K562 (cell line): ENCODE results near the gene NKIRAS2. TPM values are rescaled to one million over a fixed set of nuclear protein-coding genes. Genes with fewer than 3 reads are reported as not detected.

Experiments
- CBX1 ChIP-seq: sonication (generic); IDR thresholded peaks from 2 replicates; pipeline ENCODE4 v1.6.1; 2016; ENCODE audit warnings: antibody characterized with exemption, low read depth, mild to moderate bottlenecking
- CBX3 ChIP-seq, 2 experiments: IDR thresholded peaks; 1 replicate in 1 of 2; 2 replicates in 1 of 2; pipeline ENCODE4 v1.6.1; 2012; ENCODE audit warnings: inconsistent platforms in 2 of 2, low read length in 2 of 2, borderline replicate concordance in 1 of 2, control low read depth in 1 of 2
- DACH1 ChIP-seq: fragments of 450-650 bp; IDR thresholded peaks from 2 replicates; pipeline ENCODE4 v1.6.1; 2018; ENCODE audit not compliant: partially characterized antibody
- FOXJ3 ChIP-seq: sonication (generic); formaldehyde crosslinking; IDR thresholded peaks from 2 replicates; pipeline ENCODE4 v1.4.0; 2020; ENCODE audit warnings: mild to moderate bottlenecking, missing genetic modification reagents
- GATA2 ChIP-seq: sonication (generic); formaldehyde crosslinking; IDR thresholded peaks from 2 replicates; pipeline ENCODE4 v1.4.0; 2020; ENCODE audit warnings: mild to moderate bottlenecking, missing genetic modification reagents
- HDAC3 ChIP-seq: fragments of 450-650 bp; IDR thresholded peaks from 2 replicates; pipeline ENCODE4 v1.6.1; 2018; ENCODE audit warnings: borderline replicate concordance, mild to moderate bottlenecking, moderate library complexity; ENCODE audit not compliant: partially characterized antibody
- HLTF ChIP-seq: fragments of 450-650 bp; IDR thresholded peaks from 2 replicates; pipeline ENCODE4 v1.6.1; 2016
- HMG20B ChIP-seq: fragments of 250-450 bp; sonication (Bioruptor Pico); IDR thresholded peaks from 2 replicates; pipeline ENCODE4 v1.5.0; 2021; ENCODE audit warnings: mild to moderate bottlenecking
- NBN ChIP-seq: fragments of 450-650 bp; IDR thresholded peaks from 2 replicates; pipeline ENCODE4 v1.6.1; 2016; ENCODE audit warnings: low read depth, mild to moderate bottlenecking
- NFE2 ChIP-seq: IDR thresholded peaks from 2 replicates; pipeline ENCODE4 v1.6.1; 2014; ENCODE audit warnings: antibody characterized with exemption, low read depth
- STAG1 ChIP-seq: sonication (generic); formaldehyde crosslinking; IDR thresholded peaks from 2 replicates; pipeline ENCODE4 v1.5.0; 2020; ENCODE audit warnings: missing genetic modification reagents, borderline replicate concordance
- ZNF282 ChIP-seq: sonication (generic); formaldehyde crosslinking; IDR thresholded peaks from 2 replicates; pipeline ENCODE4 v1.8.1; 2023; ENCODE audit warnings: missing genetic modification reagents
- ZNF592 ChIP-seq: fragments of 450-650 bp; IDR thresholded peaks from 2 replicates; pipeline ENCODE4 v1.6.1; 2017; ENCODE audit warnings: antibody characterized with exemption, mild to moderate bottlenecking
- polyA plus RNA-seq, 8 experiments: library from polyadenylated mRNA; depleted of rRNA in 4 of 8; stranded (reverse) in 5 of 8; unstranded in 3 of 8; fragments of >200 nt; fragmentation: Nextera tagmentation in 2 of 8; fragmentation: Illumina TruSeq in 1 of 8; extraction: Ambion mirVana in 2 of 8; extraction: Trizol in 1 of 8; gene quantifications; 2 replicates each; pipeline versions ENCODE4 v1.2.1 to v1.2.3, GENCODE V29; 2011 to 2014; ENCODE audit warnings: inconsistent platforms in 1 of 8, missing spikeins in 1 of 8
- total RNA-seq, 7 experiments: library from RNA; depleted of rRNA in 6 of 7; stranded (reverse); fragments of >200 nt in 6 of 7; fragmentation: Illumina TruSeq in 2 of 7; extraction: Trizol in 2 of 7; gene quantifications; 2 replicates each; pipeline versions ENCODE4 v1.2.1 to v1.2.3, GENCODE V29; 2011 to 2021; ENCODE audit warnings: low replicate concordance in 1 of 7
- TF ChIP-seq, protein P1 (sequence below): fragments of 450-650 bp; IDR thresholded peaks from 2 replicates; pipeline ENCODE4 v1.6.1; 2016; ENCODE audit warnings: borderline replicate concordance
- TF ChIP-seq, protein P2 (sequence below): fragments of 450-650 bp; IDR thresholded peaks from 2 replicates; pipeline ENCODE4 v1.6.1; 2016; ENCODE audit warnings: missing biosample characterization, missing genetic modification characterization
- TF ChIP-seq, protein P3 (sequence below), 2 experiments: fragments of 150-350 bp in 1 of 2; IDR thresholded peaks; 2 replicates each; pipeline ENCODE4 v1.6.1; 2012 to 2016; ENCODE audit warnings: low read depth in 2 of 2, low read length in 2 of 2, mild to moderate bottlenecking in 1 of 2, moderate library complexity in 1 of 2

NKIRAS2 gene
- total and polyA plus RNA-seq, 9 of the 15 experiments (the other 6 are each of a cell fraction or from before 2014, with no cell fraction given), result 10.1 to 65.5 (median 29.8) TPM

GRCh38 chr17:42016941-42017865, 2.7 kb upstream of the NKIRAS2 start, which contains the start of gene DNAJC7 (continued):
- TF ChIP-seq ZNF592 (no peak), FOXJ3 (CRISPR knock-in tag) (no peak), HDAC3 (no peak), ZNF282 (CRISPR knock-in tag) (no peak), DACH1 (no peak), HMG20B (CRISPR knock-in tag) (no peak), HLTF (0 out of 2 replicates have a peak, but pooled peaks have one; percentile 62), STAG1 (CRISPR knock-in tag) (no peak), NBN (no peak; the same call in 1 of the 2 replicates), CBX3 (IDR thresholded peaks at IDR 0.05; ENCODE audit: borderline replicate concordance in 1 of 2, low read length in 2 of 2) (no peak), NFE2 (no peak), GATA2 (no peak), CBX1 (0 out of 2 replicates have a peak, but pooled peaks have one; percentile 24)
- TF ChIP-seq, protein P1, sequence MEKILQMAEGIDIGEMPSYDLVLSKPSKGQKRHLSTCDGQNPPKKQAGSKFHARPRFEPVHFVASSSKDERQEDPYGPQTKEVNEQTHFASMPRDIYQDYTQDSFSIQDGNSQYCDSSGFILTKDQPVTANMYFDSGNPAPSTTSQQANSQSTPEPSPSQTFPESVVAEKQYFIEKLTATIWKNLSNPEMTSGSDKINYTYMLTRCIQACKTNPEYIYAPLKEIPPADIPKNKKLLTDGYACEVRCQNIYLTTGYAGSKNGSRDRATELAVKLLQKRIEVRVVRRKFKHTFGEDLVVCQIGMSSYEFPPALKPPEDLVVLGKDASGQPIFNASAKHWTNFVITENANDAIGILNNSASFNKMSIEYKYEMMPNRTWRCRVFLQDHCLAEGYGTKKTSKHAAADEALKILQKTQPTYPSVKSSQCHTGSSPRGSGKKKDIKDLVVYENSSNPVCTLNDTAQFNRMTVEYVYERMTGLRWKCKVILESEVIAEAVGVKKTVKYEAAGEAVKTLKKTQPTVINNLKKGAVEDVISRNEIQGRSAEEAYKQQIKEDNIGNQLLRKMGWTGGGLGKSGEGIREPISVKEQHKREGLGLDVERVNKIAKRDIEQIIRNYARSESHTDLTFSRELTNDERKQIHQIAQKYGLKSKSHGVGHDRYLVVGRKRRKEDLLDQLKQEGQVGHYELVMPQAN, result peak; percentile 57
- TF ChIP-seq, protein P2, sequence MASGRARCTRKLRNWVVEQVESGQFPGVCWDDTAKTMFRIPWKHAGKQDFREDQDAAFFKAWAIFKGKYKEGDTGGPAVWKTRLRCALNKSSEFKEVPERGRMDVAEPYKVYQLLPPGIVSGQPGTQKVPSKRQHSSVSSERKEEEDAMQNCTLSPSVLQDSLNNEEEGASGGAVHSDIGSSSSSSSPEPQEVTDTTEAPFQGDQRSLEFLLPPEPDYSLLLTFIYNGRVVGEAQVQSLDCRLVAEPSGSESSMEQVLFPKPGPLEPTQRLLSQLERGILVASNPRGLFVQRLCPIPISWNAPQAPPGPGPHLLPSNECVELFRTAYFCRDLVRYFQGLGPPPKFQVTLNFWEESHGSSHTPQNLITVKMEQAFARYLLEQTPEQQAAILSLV (tag), result no peak
- TF ChIP-seq, protein P3, sequence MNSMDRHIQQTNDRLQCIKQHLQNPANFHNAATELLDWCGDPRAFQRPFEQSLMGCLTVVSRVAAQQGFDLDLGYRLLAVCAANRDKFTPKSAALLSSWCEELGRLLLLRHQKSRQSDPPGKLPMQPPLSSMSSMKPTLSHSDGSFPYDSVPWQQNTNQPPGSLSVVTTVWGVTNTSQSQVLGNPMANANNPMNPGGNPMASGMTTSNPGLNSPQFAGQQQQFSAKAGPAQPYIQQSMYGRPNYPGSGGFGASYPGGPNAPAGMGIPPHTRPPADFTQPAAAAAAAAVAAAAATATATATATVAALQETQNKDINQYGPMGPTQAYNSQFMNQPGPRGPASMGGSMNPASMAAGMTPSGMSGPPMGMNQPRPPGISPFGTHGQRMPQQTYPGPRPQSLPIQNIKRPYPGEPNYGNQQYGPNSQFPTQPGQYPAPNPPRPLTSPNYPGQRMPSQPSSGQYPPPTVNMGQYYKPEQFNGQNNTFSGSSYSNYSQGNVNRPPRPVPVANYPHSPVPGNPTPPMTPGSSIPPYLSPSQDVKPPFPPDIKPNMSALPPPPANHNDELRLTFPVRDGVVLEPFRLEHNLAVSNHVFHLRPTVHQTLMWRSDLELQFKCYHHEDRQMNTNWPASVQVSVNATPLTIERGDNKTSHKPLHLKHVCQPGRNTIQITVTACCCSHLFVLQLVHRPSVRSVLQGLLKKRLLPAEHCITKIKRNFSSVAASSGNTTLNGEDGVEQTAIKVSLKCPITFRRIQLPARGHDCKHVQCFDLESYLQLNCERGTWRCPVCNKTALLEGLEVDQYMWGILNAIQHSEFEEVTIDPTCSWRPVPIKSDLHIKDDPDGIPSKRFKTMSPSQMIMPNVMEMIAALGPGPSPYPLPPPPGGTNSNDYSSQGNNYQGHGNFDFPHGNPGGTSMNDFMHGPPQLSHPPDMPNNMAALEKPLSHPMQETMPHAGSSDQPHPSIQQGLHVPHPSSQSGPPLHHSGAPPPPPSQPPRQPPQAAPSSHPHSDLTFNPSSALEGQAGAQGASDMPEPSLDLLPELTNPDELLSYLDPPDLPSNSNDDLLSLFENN (IDR thresholded peaks at IDR 0.05; ENCODE audit: low read depth in 2 of 2, low read length in 2 of 2), result no peak
